Astrocyte of the hippocampus (primary cell): ENCODE data around the gene RNF227.
"Not testable (repeated sequence)": the region's sequence is repeated elsewhere in the genome, so short reads cannot be mapped to it uniquely, and the experiment has no call there.

Source experiments
- DNase-seq: peaks from one replicate; pipeline ENCODE4 v3.0.0; 2011; ENCODE audit warnings: low read depth, low spot score

The RNF227 gene

DNA sequence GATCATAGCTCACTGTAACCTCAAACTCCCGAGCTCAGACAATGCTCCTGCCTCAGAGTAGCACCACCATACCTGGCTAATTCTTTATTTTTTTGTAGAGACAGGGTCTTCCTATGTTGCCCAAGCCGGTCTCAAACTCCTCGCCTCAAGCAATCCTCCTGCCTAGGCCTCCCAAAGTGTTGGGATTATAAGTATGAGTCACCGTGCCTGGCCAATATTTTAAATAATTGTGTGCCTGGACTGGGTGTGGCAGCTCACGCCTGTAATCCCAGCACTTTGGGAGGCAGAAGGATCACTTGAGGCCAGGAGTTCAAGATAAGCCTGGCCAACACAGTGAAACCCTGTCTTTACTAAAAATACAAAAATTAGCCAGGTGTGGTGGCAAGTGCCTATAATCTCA is 51.7 kb downstream of the RNF227 start:
- not testable (repeated sequence) for DNase-seq
